ENCODE results near the gene RANBP1.

Gene RANBP1

GRCh38 chr22:20136603-20136873 is 20.6 kb downstream of the RANBP1 start:
- no peak for DNase-seq (ENCODE audit: low read depth, low spot score)

GRCh38 chr22:20137113-20137512 is 21.2 kb downstream of the RANBP1 start:
- no peak for DNase-seq (ENCODE audit: low read depth, low spot score)

- DNase-seq (ENCODE audit: low read depth, low spot score): no peak
Observed at GRCh38 chr22:20137671-20138416, 21.9 kb downstream of the RANBP1 start.

GRCh38 chr22:20138417-20138738 is 22.5 kb downstream of the RANBP1 start:
- DNase-seq (ENCODE audit: low read depth, low spot score): no peak

GRCh38 chr22:20138868-20139267 is 23.0 kb downstream of the RANBP1 start:
- DNase-seq (ENCODE audit: low read depth, low spot score): no peak

- no peak for DNase-seq (ENCODE audit: low read depth, low spot score)
Observed at GRCh38 chr22:20139391-20140106, 23.6 kb downstream of the RANBP1 start.

- DNase-seq (ENCODE audit: low read depth, low spot score): no peak
Observed at GRCh38 chr22:20140107-20140445, 24.2 kb downstream of the RANBP1 start.

- no peak for DNase-seq (ENCODE audit: low read depth, low spot score)
Observed at GRCh38 chr22:20140521-20140964, 24.6 kb downstream of the RANBP1 start.

GRCh38 chr22:20141186-20142077 is 25.5 kb downstream of the RANBP1 start:
- DNase-seq (ENCODE audit: low read depth, low spot score): no peak

- no peak for DNase-seq (ENCODE audit: low read depth, low spot score)
Observed at GRCh38 chr22:20142711-20143621, 27.1 kb downstream of the RANBP1 start.

GRCh38 chr22:20143883-20144665 is 28.2 kb downstream of the RANBP1 start:
- no peak for DNase-seq (ENCODE audit: low read depth, low spot score)

- DNase-seq (ENCODE audit: low read depth, low spot score): no peak
Observed at GRCh38 chr22:20145206-20145831, 29.4 kb downstream of the RANBP1 start.

- no peak for DNase-seq (ENCODE audit: low read depth, low spot score)
Observed at GRCh38 chr22:20145832-20146223, 29.9 kb downstream of the RANBP1 start.

GRCh38 chr22:20146777-20147176 is 30.9 kb downstream of the RANBP1 start:
- no peak for DNase-seq (ENCODE audit: low read depth, low spot score)

- no peak for DNase-seq (ENCODE audit: low read depth, low spot score)
Observed at GRCh38 chr22:20147237-20147988, 31.5 kb downstream of the RANBP1 start.

- no peak for DNase-seq (ENCODE audit: low read depth, low spot score)
Observed at GRCh38 chr22:20148414-20148813, 32.5 kb downstream of the RANBP1 start.

- DNase-seq (ENCODE audit: low read depth, low spot score): no peak
Observed at GRCh38 chr22:20149257-20150250, 33.6 kb downstream of the RANBP1 start.

All from ELF-1 (cell line).